IMR-90 (cell line): Measurements from ENCODE around the gene BRK1. TPM values are rescaled to one million over a fixed set of nuclear protein-coding genes. Genes with fewer than 3 reads are reported as not detected.

ENCODE experiments used
- ATAC-seq: fragments of 200-7000 bp; cut with Tn5 transposase; 2 replicates; pipeline ENCODE4 v1.9.1; 2020; ENCODE audit warnings: low read depth, mild to moderate bottlenecking, moderate library complexity
- BruUV-seq: library from RNA; stranded (reverse); fragments of 400-500 nt; replicated peaks from 2 replicates; lab custom pipeline; 2021; lab: Mats Ljungman, UMichigan
- CTCF ChIA-PET: fragments of 300-600 bp; formaldehyde crosslinking; extraction: SDS; loops from one replicate; lab custom pipeline; 2021; ENCODE audit warnings: antibody characterized with exemption; lab: Yijun Ruan, JAX
- POLR2A ChIA-PET: fragments of 300-600 bp; sonication (Branson Sonifier 250); formaldehyde crosslinking; loops from one replicate; lab custom pipeline; 2022; ENCODE audit warnings: antibody characterized with exemption; ENCODE audit not compliant: unreplicated experiment; lab: Charles Lee
- DNase-seq: peaks from one replicate; pipeline ENCODE4 v3.0.0; 2013
- H2AFZ ChIP-seq: replicated peaks from 2 replicates; pipeline ENCODE3; 2013; ENCODE audit warnings: low read length, mild to moderate bottlenecking; ENCODE audit not compliant: poor library complexity
- H2AK5ac ChIP-seq: 2 replicates; pipeline ENCODE4 v1.6.1; 2013; ENCODE audit warnings: low read depth, low read length, inconsistent platforms
- H2AK9ac ChIP-seq: replicated peaks from 2 replicates; pipeline ENCODE3; 2013; ENCODE audit warnings: mild to moderate bottlenecking, low read depth, low read length, moderate library complexity; ENCODE audit not compliant: poor library complexity
- H2BK120ac ChIP-seq: 2 replicates; pipeline ENCODE4 v1.6.1; 2013; ENCODE audit warnings: low read depth, low read length, inconsistent platforms
- H2BK15ac ChIP-seq: 3 replicates; pipeline ENCODE4 v1.6.1; 2013; ENCODE audit warnings: low read depth, low read length, inconsistent platforms
- H2BK20ac ChIP-seq: 2 replicates; pipeline ENCODE4 v1.6.1; 2013; ENCODE audit warnings: low read depth, mild to moderate bottlenecking, inconsistent platforms, low read length, moderate library complexity
- H2BK5ac ChIP-seq: 2 replicates; pipeline ENCODE4 v1.6.1; 2013; ENCODE audit warnings: mild to moderate bottlenecking, low read depth, low read length, inconsistent platforms; ENCODE audit not compliant: poor library complexity, severe bottlenecking
- H3K14ac ChIP-seq: replicated peaks from 2 replicates; pipeline ENCODE4 v1.6.1; 2013; ENCODE audit warnings: low read depth, low read length, inconsistent platforms
- H3K18ac ChIP-seq: 2 replicates; pipeline ENCODE4 v1.6.1; 2013; ENCODE audit warnings: low read depth, low read length, control low read depth
- H3K23ac ChIP-seq: 2 replicates; pipeline ENCODE4 v1.6.1; 2013; ENCODE audit warnings: low read depth, low read length, inconsistent platforms
- H3K27ac ChIP-seq: 2 replicates; pipeline ENCODE4 v1.5.1; 2013; ENCODE audit warnings: mild to moderate bottlenecking, control low read depth, low read length; ENCODE audit not compliant: insufficient read depth
- H3K27me3 ChIP-seq: 2 replicates; pipeline ENCODE4 v1.6.1; 2013; ENCODE audit warnings: low read length; ENCODE audit not compliant: control insufficient read depth, insufficient read depth
- H3K36me3 ChIP-seq: 2 replicates; pipeline ENCODE4 v1.6.1; 2013; ENCODE audit warnings: low read length, mixed read lengths; ENCODE audit not compliant: control insufficient read depth, insufficient read depth
- H3K4ac ChIP-seq: 2 replicates; pipeline ENCODE4 v1.6.1; 2013; ENCODE audit warnings: low read depth, low read length, inconsistent platforms
- H3K4me1 ChIP-seq: 2 replicates; pipeline ENCODE4 v1.6.1; 2013; ENCODE audit warnings: low read length, mixed read lengths; ENCODE audit not compliant: control insufficient read depth, insufficient read depth
- H3K4me2 ChIP-seq: 2 replicates; pipeline ENCODE4 v1.6.1; 2013; ENCODE audit warnings: low read depth, mild to moderate bottlenecking, control low read depth, low read length, moderate library complexity
- H3K4me3 ChIP-seq: 2 replicates; pipeline ENCODE4 v1.5.1; 2013; ENCODE audit warnings: low read depth, mild to moderate bottlenecking, control low read depth, low read length, moderate library complexity; ENCODE audit not compliant: insufficient read depth
- H3K56ac ChIP-seq: 2 replicates; pipeline ENCODE4 v1.6.1; 2013; ENCODE audit warnings: low read length, inconsistent platforms; ENCODE audit not compliant: insufficient read depth; ENCODE audit errors: extremely low read depth
- H3K79me1 ChIP-seq, 2 experiments: 2 replicates each; pipeline ENCODE4 v1.6.1; 2013; ENCODE audit warnings: low read length in 2 of 2, inconsistent platforms in 1 of 2, low read depth in 1 of 2
- H3K9ac ChIP-seq: 2 replicates; pipeline ENCODE4 v1.6.1; 2013; ENCODE audit warnings: low read depth, low read length, control low read depth
- H3K9me1 ChIP-seq: 2 replicates; pipeline ENCODE4 v1.6.1; 2013; ENCODE audit warnings: low read length, inconsistent platforms; ENCODE audit not compliant: insufficient read depth
- H3K9me3 ChIP-seq: 2 replicates; pipeline ENCODE4 v1.6.1; 2013; ENCODE audit warnings: low read length; ENCODE audit not compliant: control insufficient read depth, insufficient read depth
- H4K20me1 ChIP-seq: 2 replicates; pipeline ENCODE4 v1.6.1; 2013; ENCODE audit warnings: low read length, inconsistent platforms; ENCODE audit not compliant: insufficient read depth
- H4K5ac ChIP-seq: 2 replicates; pipeline ENCODE4 v1.6.1; 2013; ENCODE audit warnings: mild to moderate bottlenecking, low read depth, low read length, control low read depth
- H4K8ac ChIP-seq, 2 experiments: 2 replicates each; pipeline ENCODE4 v1.6.1; 2013; ENCODE audit warnings: low read depth in 2 of 2, low read length in 2 of 2, control low read depth in 1 of 2, inconsistent platforms in 1 of 2
- H4K91ac ChIP-seq: 2 replicates; pipeline ENCODE4 v1.6.1; 2013; ENCODE audit warnings: low read depth, low read length, inconsistent platforms; ENCODE audit not compliant: insufficient read depth
- RCOR1 ChIP-seq: IDR thresholded peaks from 2 replicates; pipeline ENCODE4 v1.6.1; 2012; ENCODE audit warnings: mild to moderate bottlenecking, low read length, improper control_type of control experiment; ENCODE audit not compliant: insufficient replicate concordance
- WGBS, 2 experiments: methylation state at CpG; one replicate each; pipeline versions ENCODE4 v1.1.5 to v1.1.7; 2013; ENCODE audit warnings: missing lambda C conversion rate in 2 of 2; ENCODE audit not compliant: insufficient read length in 1 of 2; ENCODE audit errors: extremely low coverage in 2 of 2; 5-methylcytosine and 5-hydroxymethylcytosine counted together
- dilution Hi-C: fragments of 300-500 bp; cut with HindIII; formaldehyde crosslinking; loops from one replicate; pipeline ENCODE4 v1.14.3; 2018; ENCODE audit warnings: low sequenced_read_pairs; ENCODE audit not compliant: unreplicated experiment
- in situ Hi-C: fragments of 300-500 bp; cut with MboI; formaldehyde crosslinking; loops from 3 replicates; pipeline ENCODE4 v1.14.3; 2019; ENCODE audit warnings: low sequenced_read_pairs, inconsistent platforms, mixed read lengths
- intact Hi-C: fragments of 100-400 bp; cut with micrococcal nuclease; formaldehyde crosslinking; loops from 2 replicates; pipeline ENCODE4 v1.10.0; 2022
- polyA plus RNA-seq, 3 experiments: library from polyadenylated mRNA; depleted of rRNA; stranded (reverse); fragments of >200 nt; gene quantifications; 2 replicates each; pipeline ENCODE4 v1.2.3, GENCODE V29; 2012; ENCODE audit warnings: low replicate concordance in 1 of 3
- total RNA-seq: library from RNA; depleted of rRNA; stranded (reverse); fragments of >200 nt; gene quantifications from 2 replicates; pipeline ENCODE4 v1.2.3, GENCODE V29; 2012

Gene BRK1
- total and polyA plus RNA-seq, 2 of the 4 experiments (the other 2 are of a cell fraction) = 81.4 to 235 TPM

- H3K4me1 ChIP-seq = no peaks in the 10 kb centered on the region
- BruUV-seq = no TSS peak
- H4K91ac ChIP-seq = no peak overlapping the region
- no peaks in the 10 kb centered on the region for H4K20me1 ChIP-seq
- H3K4me2 ChIP-seq = no peak overlapping the region
- H3K9me1 ChIP-seq = peaks cover 4% of the 10 kb centered on the region
- no peak overlapping the region for H4K5ac ChIP-seq
- H3K14ac ChIP-seq = no peak overlapping the region
- DNase-seq = no peak
- ChIA-PET POLR2A (no interaction called here), CTCF (no interaction called here)
- no peak overlapping the region for H2AK5ac ChIP-seq
- H2BK15ac ChIP-seq = no peak overlapping the region
- no peak overlapping the region for H4K8ac ChIP-seq
- H3K4me3 ChIP-seq = no peak overlapping the region
- no peak overlapping the region for H3K4ac ChIP-seq
- no peaks in the 10 kb centered on the region for H3K79me1 ChIP-seq
- no peak overlapping the region for H3K9ac ChIP-seq
- no peaks in the 10 kb centered on the region for H3K36me3 ChIP-seq
- H2BK120ac ChIP-seq = no peak overlapping the region
- no peak for TF ChIP-seq RCOR1
- no peak overlapping the region for H2BK20ac ChIP-seq
- dilution Hi-C loops (no loop called here), intact Hi-C loops (no loop called here), in situ Hi-C loops (no loop called here)
- H3K18ac ChIP-seq = no peak overlapping the region
- no peak overlapping the region for H3K56ac ChIP-seq
- no peak for ATAC-seq
- no peak overlapping the region for H2AK9ac ChIP-seq
- H2BK5ac ChIP-seq = no peak overlapping the region
- H3K23ac ChIP-seq = no peak overlapping the region
- no CpG with 5 or more reads among the region's 2 CpGs for WGBS, 2 experiments
- H3K27ac ChIP-seq = no peak overlapping the region
- no peaks in the 10 kb centered on the region for H3K9me3 ChIP-seq
- no peaks in the 10 kb centered on the region for H3K27me3 ChIP-seq
- H2AFZ ChIP-seq = no peak overlapping the region
Observed at GRCh38 chr3:10106919-10107318, 8.6 kb upstream of the BRK1 start.
